ENCODE results near the gene CENPS.

GRCh38 chr1:10450156-10450814 lies 20.1 kb downstream of the CENPS start:
- TF ChIP-seq POLR2A (IDR thresholded peaks at IDR 0.05) (no peak), CTCF (IDR thresholded peaks at IDR 0.05) (no peak), EP300 (IDR thresholded peaks at IDR 0.05) (no peak)

Measured in tibial nerve (tissue), 4 donors.